ENCODE measurements around the gene HOXB2.

Gene HOXB2

GRCh38 chr17:48545022-48545375 lies at the start of gene HOXB2:
Gene HOXB2 (minus strand): TSS chr17:48545109. CDS start chr17:48544911, 198 bp downstream.
- no peak for DNase-seq
- Mint-ChIP-seq H3K27me3 (peaks cover 32% of the 10 kb centered on the region), H3K27ac (peak within 1 kb of the TSS; percentile 91), H3K9me3 (no peaks in the 10 kb centered on the region), H3K4me1 (ENCODE audit: low read depth) (peaks cover 60% of the 10 kb centered on the region), H3K4me3 (peak within 1 kb of the TSS; percentile 91), H3K36me3 (ENCODE audit: low read depth) (peaks cover 13% of the 10 kb centered on the region)

DNA sequence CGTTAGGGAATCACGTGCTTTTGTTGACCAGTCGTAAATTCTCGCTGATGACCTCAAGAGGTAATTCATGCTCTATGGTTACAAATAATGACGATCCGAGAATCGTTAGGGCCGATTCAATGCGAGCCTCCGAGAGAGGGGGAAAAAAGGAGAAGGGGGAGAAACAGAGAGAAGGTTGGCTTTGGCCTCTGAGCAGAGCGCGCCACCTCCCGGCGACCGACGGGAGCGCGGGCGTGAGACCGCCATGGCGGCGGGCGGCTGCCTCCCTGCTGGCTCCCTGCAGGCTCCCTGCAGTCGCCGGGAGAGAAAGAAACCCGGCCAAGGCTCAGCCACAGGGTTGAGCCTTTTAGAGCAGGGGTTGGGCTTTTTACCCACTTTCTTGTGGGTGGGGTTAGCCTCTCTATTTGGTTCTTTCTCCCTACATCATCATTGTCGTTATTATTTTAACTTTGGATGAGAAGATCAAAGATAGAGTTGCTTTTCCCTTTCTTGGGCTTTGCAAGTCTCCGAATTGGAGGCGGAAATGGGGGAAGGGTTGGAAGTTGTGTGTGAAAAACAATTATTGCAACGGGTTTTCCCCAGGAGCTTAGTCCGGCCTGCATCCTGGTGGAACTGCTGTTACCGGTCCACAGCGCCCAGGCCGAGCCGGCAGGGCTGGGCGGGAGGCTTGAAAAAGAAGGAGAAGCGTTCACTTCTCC lies 49.1 kb upstream of the HOXB2 start:
- DNase-seq: peak; percentile 91
- H3K27ac Mint-ChIP-seq: no peak overlapping the region
- H3K4me3 Mint-ChIP-seq: peak overlapping the region; percentile 77
- no peaks in the 10 kb centered on the region for H3K36me3 Mint-ChIP-seq (ENCODE audit: low read depth)
- H3K9me3 Mint-ChIP-seq: no peaks in the 10 kb centered on the region
- H3K27me3 Mint-ChIP-seq: peaks cover 98% of the 10 kb centered on the region
- peaks cover 55% of the 10 kb centered on the region for H3K4me1 Mint-ChIP-seq (ENCODE audit: low read depth)

DNA sequence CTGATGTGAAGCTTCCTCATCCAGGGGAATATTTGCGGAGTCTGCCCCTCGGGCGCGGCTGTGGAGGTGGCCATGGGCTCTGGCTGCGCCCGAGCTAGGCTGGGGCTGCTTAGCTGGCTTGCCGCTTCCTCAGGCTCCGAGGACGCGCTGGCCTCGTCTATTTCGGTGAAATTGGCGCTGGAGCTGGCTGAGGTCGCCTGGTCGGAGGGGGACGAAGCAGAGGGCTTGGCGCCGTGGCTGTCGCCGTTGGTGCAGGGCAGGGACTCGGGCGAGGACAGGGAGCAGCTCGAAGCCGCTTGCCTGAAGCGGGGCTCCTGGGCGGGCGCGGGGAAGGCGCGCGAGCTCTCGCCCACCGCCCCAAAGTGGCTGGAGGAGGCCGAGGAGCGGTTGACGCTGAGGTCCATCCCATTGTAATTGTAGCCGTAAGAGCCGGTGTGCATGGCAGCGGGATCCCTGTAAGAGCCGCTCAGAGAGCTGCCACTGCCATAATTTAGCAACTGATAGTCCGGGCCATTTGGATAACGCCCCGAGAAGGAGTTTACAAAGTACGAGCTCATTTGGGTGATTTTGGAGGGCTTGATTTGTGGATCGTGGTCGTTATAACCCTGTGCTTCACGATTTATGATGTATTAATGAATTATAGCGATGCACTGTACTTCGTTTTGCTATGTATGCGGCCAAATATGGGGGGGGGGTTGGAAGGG lies 48.4 kb upstream of the HOXB2 start, which contains the start of gene HOXB5:
Gene HOXB5, minus strand, starts transcription at position 654 of the 704 bp plus-strand sequence. Its CDS starts 97 bp downstream, at position 557.
- Mint-ChIP-seq H3K27me3 (peaks cover 98% of the 10 kb centered on the region), H3K9me3 (no peaks in the 10 kb centered on the region), H3K27ac (no peak within 1 kb of the TSS), H3K4me1 (ENCODE audit: low read depth) (peaks cover 52% of the 10 kb centered on the region), H3K4me3 (peak within 1 kb of the TSS; percentile 77), H3K36me3 (ENCODE audit: low read depth) (no peaks in the 10 kb centered on the region)
- DNase-seq: peak; percentile 55

GRCh38 chr17:48592577-48592976 lies 47.7 kb upstream of the HOXB2 start:
- Mint-ChIP-seq H3K27ac (no peak overlapping the region), H3K9me3 (no peaks in the 10 kb centered on the region), H3K27me3 (peaks cover 98% of the 10 kb centered on the region), H3K36me3 (ENCODE audit: low read depth) (no peaks in the 10 kb centered on the region), H3K4me3 (peak overlapping the region; percentile 77), H3K4me1 (ENCODE audit: low read depth) (peaks cover 46% of the 10 kb centered on the region)
- peak; percentile 59 for DNase-seq

- peaks cover 98% of the 10 kb centered on the region for H3K27me3 Mint-ChIP-seq
- H3K9me3 Mint-ChIP-seq: no peaks in the 10 kb centered on the region
- H3K4me3 Mint-ChIP-seq: peak overlapping the region; percentile 33
- no peak for DNase-seq
- peaks cover 41% of the 10 kb centered on the region for H3K4me1 Mint-ChIP-seq (ENCODE audit: low read depth)
- H3K36me3 Mint-ChIP-seq (ENCODE audit: low read depth): no peaks in the 10 kb centered on the region
- H3K27ac Mint-ChIP-seq: no peak overlapping the region
Measured at GRCh38 chr17:48592057-48592514, 47.2 kb upstream of the HOXB2 start.

DNA sequence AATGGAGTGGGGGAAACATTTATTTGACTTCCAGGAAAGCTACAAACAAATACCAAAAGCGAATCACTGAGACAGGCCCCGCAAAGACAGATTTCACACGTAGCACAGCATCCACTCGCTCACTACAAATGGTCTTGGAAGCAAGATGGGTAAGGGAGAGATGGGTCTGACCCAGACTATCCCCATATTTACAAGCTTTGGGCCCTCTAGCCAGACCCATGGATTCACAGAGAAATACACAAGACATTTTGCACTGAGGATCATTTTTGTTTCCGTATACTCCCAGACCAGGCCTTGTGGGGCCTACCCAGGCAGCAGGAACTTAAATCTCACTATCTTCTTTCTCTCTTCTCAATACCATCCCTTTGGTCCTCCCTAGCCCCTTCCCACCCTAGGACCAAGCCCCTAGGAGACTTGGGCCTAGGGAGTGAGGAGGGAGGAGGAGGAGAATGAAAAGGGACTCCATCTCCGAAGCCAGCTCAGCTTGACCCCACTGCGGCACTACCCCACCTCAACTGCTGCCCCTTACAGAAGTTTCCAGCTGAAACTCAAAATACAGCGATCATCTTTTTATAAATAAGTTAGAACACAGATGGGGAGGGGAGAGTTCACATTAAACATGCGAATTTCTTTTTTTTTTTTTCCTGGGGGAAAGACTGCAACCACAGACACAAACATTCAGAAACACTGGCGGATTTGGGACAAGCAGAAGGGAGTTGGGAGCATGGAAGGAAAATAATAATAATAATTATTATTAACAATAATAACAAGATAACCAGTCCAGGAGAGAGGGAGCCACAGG lies 46.5 kb upstream of the HOXB2 start:
- Mint-ChIP-seq H3K36me3 (ENCODE audit: low read depth) (no peaks in the 10 kb centered on the region), H3K4me3 (no peak overlapping the region), H3K27ac (no peak overlapping the region), H3K27me3 (peaks cover 98% of the 10 kb centered on the region), H3K9me3 (no peaks in the 10 kb centered on the region), H3K4me1 (ENCODE audit: low read depth) (peaks cover 38% of the 10 kb centered on the region)
- no peak for DNase-seq

GRCh38 chr17:48590607-48591161 lies 45.8 kb upstream of the HOXB2 start:
- H3K27me3 Mint-ChIP-seq: peaks cover 99% of the 10 kb centered on the region
- no peak for DNase-seq
- H3K27ac Mint-ChIP-seq: no peak overlapping the region
- H3K36me3 Mint-ChIP-seq (ENCODE audit: low read depth): no peaks in the 10 kb centered on the region
- H3K9me3 Mint-ChIP-seq: no peaks in the 10 kb centered on the region
- H3K4me1 Mint-ChIP-seq (ENCODE audit: low read depth): peaks cover 41% of the 10 kb centered on the region
- H3K4me3 Mint-ChIP-seq: no peak overlapping the region

DNA sequence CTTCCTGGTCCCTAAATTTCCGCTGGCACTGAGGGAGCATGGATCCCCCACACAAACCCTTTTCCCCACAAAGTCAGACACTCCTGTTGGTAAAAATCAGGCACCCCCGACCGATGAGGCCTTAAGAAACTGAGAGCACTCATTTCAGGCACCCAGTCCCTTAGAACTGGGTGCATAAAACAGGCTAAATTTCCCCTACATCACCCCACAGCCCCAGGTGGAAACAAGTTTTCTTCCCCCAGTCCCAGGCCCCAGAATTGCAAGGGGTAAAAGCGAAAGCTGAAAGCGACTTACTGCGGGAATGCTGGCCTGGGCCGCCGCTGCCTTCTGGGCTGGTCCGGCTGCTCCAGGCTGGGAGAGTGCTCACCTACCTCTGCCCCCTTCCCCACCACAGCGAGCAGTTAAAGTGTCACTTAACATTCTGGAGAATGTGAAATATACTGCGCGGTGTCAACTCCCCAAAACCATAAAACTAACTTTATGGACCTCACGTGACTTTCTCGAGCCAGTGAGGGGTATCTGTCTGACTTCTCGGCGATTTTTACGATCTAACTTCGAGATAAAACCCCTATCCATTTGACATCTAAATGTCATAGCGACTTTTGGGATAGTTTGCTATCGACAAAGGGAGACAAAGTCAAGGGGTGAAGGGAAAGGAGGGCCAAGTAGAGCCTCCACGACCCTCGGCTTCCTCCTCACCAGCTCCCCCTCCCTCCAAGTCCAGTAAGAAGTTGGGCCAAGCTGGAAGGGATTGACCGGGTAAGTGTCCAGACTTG lies 45.1 kb upstream of the HOXB2 start, which contains the start of gene HOXB3:
Gene HOXB3, minus strand, starts transcription at position 411 of the 776 bp plus-strand sequence. CDS start 37,767 bp downstream, outside the sequence.
- Mint-ChIP-seq H3K9me3 (no peaks in the 10 kb centered on the region), H3K4me1 (ENCODE audit: low read depth) (peaks cover 46% of the 10 kb centered on the region), H3K4me3 (no peak within 1 kb of the TSS), H3K27ac (no peak within 1 kb of the TSS), H3K36me3 (ENCODE audit: low read depth) (peaks cover 2% of the 10 kb centered on the region), H3K27me3 (peaks cover 99% of the 10 kb centered on the region)
- no peak for DNase-seq

GRCh38 chr17:48589060-48589830 lies 44.3 kb upstream of the HOXB2 start:
- no peak overlapping the region for H3K4me3 Mint-ChIP-seq
- peaks cover 99% of the 10 kb centered on the region for H3K27me3 Mint-ChIP-seq
- H3K9me3 Mint-ChIP-seq: no peaks in the 10 kb centered on the region
- peaks cover 2% of the 10 kb centered on the region for H3K36me3 Mint-ChIP-seq (ENCODE audit: low read depth)
- no peak overlapping the region for H3K27ac Mint-ChIP-seq
- DNase-seq: no peak
- H3K4me1 Mint-ChIP-seq (ENCODE audit: low read depth): peaks cover 49% of the 10 kb centered on the region

- no peaks in the 10 kb centered on the region for H3K9me3 Mint-ChIP-seq
- no peak for DNase-seq
- H3K4me3 Mint-ChIP-seq: no peak overlapping the region
- H3K27me3 Mint-ChIP-seq: peaks cover 99% of the 10 kb centered on the region
- peaks cover 43% of the 10 kb centered on the region for H3K4me1 Mint-ChIP-seq (ENCODE audit: low read depth)
- H3K27ac Mint-ChIP-seq: no peak overlapping the region
- peaks cover 2% of the 10 kb centered on the region for H3K36me3 Mint-ChIP-seq (ENCODE audit: low read depth)
Measured at GRCh38 chr17:48588528-48588927, 43.6 kb upstream of the HOXB2 start.

DNA sequence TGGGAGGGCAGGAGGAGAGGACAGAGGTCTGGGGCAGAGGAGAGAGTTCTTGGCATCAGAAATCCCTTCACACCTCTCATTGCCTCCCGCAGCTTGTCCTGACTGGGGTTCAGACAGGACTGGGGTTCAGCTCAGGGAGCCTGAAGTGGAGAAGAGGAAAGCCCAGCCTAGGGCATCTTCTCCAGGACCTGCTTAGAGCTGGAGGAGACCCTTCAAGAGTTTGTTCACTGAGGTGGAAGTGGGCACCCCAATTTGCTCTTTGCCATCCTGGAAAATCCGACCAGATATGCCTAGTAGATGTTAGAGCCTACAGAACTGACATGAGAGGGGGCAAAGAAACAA lies 43.1 kb upstream of the HOXB2 start:
- peaks cover 2% of the 10 kb centered on the region for H3K36me3 Mint-ChIP-seq (ENCODE audit: low read depth)
- DNase-seq: no peak
- peaks cover 38% of the 10 kb centered on the region for H3K4me1 Mint-ChIP-seq (ENCODE audit: low read depth)
- H3K27me3 Mint-ChIP-seq: peaks cover 99% of the 10 kb centered on the region
- no peaks in the 10 kb centered on the region for H3K9me3 Mint-ChIP-seq
- no peak overlapping the region for H3K27ac Mint-ChIP-seq
- no peak overlapping the region for H3K4me3 Mint-ChIP-seq

DNA sequence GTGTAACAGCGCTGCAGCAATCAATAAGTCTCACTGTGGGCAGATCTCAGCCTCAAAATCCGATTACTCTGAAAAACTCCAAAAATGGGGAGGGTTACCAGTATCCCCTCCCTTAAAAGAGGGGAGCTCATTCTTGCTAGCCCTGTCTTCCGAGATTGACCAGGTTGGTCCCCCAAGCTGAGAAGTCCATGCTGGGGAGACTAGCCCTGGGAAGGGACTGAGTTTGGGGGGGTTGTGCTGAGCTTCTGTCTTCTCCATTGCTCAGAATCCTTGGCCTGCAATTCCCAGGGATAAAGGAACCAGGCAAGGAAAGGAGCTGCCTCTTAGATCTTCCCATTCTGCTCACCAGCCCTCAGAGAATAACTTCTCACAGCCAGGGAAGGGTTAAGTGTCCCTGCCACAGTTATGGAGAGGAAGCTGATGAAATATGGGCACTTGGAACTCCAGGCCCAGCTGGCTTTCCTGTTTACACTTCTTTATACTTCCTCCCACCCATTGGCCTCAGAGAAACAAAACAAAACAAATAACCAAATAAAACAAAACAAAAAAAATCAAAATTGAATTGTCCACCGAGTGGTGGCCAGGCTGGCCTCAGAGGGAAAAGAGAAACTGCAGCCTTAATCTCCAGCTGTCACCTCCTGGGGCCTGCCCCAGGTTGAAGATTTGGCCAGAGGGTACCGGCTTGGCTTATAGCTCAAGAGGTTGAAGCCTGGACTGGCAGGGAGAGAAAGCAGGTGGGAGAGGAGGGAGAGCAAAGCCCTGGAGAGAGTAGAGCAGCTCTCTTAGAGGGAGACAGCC lies 42.6 kb upstream of the HOXB2 start:
- no peaks in the 10 kb centered on the region for H3K9me3 Mint-ChIP-seq
- DNase-seq: no peak
- peaks cover 35% of the 10 kb centered on the region for H3K4me1 Mint-ChIP-seq (ENCODE audit: low read depth)
- peaks cover 2% of the 10 kb centered on the region for H3K36me3 Mint-ChIP-seq (ENCODE audit: low read depth)
- no peak overlapping the region for H3K27ac Mint-ChIP-seq
- H3K4me3 Mint-ChIP-seq: no peak overlapping the region
- peaks cover 99% of the 10 kb centered on the region for H3K27me3 Mint-ChIP-seq
